Hepatocyte (in vitro differentiated cells): ENCODE data around the gene ADAMTS9.

Source experiments
- EZH2 ChIP-seq: fragments of 200-600 bp; sonication (generic); IDR thresholded peaks from 2 replicates; pipeline ENCODE4 v1.6.1; 2016; ENCODE audit warnings: antibody characterized with exemption, mild to moderate bottlenecking, borderline replicate concordance
- TF ChIP-seq, protein P1 (sequence below): fragments of 200-600 bp; sonication (generic); IDR thresholded peaks from 2 replicates; pipeline ENCODE4 v1.5.1; 2016; ENCODE audit warnings: antibody characterized with exemption, mild to moderate bottlenecking; ENCODE audit not compliant: poor library complexity

DNA sequence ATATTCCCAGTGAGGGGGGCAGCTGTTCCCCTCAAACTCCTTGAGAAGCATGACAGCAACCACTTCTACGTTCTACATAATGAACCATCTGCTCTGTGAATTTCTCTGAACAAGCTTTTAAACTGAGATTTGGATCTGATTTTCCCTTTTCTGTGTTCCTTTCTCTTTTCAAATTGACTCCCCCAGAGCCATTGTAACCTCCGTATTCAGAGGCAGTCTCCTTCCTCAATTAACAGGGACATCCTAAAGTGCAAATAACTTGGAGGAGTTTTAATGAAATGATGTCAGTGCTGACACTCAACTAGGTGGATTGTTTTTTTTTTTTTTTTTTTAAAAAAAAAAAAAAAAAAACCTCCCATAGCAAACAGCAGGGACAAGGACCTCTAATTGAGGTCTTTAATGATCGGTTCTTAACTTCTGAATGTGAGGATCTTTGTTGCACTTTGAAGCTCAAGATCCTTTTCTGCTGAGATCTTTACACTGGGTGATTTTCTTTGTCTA is 48.8 kb downstream of the ADAMTS9 start:
- TF ChIP-seq, protein P1, sequence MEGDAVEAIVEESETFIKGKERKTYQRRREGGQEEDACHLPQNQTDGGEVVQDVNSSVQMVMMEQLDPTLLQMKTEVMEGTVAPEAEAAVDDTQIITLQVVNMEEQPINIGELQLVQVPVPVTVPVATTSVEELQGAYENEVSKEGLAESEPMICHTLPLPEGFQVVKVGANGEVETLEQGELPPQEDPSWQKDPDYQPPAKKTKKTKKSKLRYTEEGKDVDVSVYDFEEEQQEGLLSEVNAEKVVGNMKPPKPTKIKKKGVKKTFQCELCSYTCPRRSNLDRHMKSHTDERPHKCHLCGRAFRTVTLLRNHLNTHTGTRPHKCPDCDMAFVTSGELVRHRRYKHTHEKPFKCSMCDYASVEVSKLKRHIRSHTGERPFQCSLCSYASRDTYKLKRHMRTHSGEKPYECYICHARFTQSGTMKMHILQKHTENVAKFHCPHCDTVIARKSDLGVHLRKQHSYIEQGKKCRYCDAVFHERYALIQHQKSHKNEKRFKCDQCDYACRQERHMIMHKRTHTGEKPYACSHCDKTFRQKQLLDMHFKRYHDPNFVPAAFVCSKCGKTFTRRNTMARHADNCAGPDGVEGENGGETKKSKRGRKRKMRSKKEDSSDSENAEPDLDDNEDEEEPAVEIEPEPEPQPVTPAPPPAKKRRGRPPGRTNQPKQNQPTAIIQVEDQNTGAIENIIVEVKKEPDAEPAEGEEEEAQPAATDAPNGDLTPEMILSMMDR: no peak
- no peak for TF ChIP-seq EZH2
